Vagina (tissue), 2 donors: ENCODE data around the gene C2orf74. TPM values are rescaled to one million over a fixed set of nuclear protein-coding genes. Genes with fewer than 3 reads are reported as not detected.

ENCODE experiments used
- DNase-seq, 2 donors: peaks; one replicate each; pipeline ENCODE4 v3.0.0-alpha.2; 2017; ENCODE audit errors: extremely low spot score in 2 of 2
- H3K27ac ChIP-seq: fragments of 200-600 bp; sonication (generic); one replicate; pipeline ENCODE4 v1.5.1; 2019
- H3K27me3 ChIP-seq: fragments of 200-600 bp; sonication (generic); one replicate; pipeline ENCODE4 v1.5.1; 2019
- H3K36me3 ChIP-seq, 2 donors: fragments of 200-600 bp; sonication (generic); one replicate each; pipeline ENCODE4 v1.5.1; 2017 to 2019
- H3K4me1 ChIP-seq: fragments of 200-600 bp; sonication (generic); one replicate; pipeline ENCODE4 v1.5.1; 2019
- H3K4me3 ChIP-seq, 2 donors: fragments of 200-600 bp; sonication (generic); 1 replicate in 1 of 2; 2 replicates in 1 of 2; pipeline ENCODE4 v1.5.1; 2016 to 2019
- H3K9me3 ChIP-seq: fragments of 200-600 bp; sonication (generic); one replicate; pipeline ENCODE4 v1.5.1; 2019
- POLR2A ChIP-seq, 2 donors: fragments of 450-650 bp; IDR thresholded peaks; one replicate each; pipeline ENCODE4 v1.6.1; 2017; ENCODE audit warnings: antibody characterized with exemption in 2 of 2, mild to moderate bottlenecking in 2 of 2, moderate library complexity in 2 of 2
- POLR2AphosphoS5 ChIP-seq, 2 donors: sonication (generic); formaldehyde crosslinking; IDR thresholded peaks; one replicate each; pipeline ENCODE4 v1.9.0; 2017; ENCODE audit warnings: antibody characterized with exemption in 2 of 2, mild to moderate bottlenecking in 2 of 2, low read depth in 1 of 2; ENCODE audit not compliant: insufficient read depth in 1 of 2
- intact Hi-C: fragments of 100-400 bp; cut with DNase I; formaldehyde crosslinking; loops from one replicate; pipeline ENCODE4 v1.15.1; 2023
- total RNA-seq: library from RNA; depleted of rRNA; stranded (reverse); fragments of >200 nt; gene quantifications from one replicate; pipeline ENCODE4 v1.2.3, GENCODE V29; 2016
- TF ChIP-seq, protein P1 (sequence below), 3 experiments: fragments of 450-650 bp in 2 of 3; fragments of 200-600 bp in 1 of 3; sonication (generic) in 1 of 3; IDR thresholded peaks; one replicate each; pipeline ENCODE4 v1.5.1; 2017 to 2019; ENCODE audit warnings: antibody characterized with exemption in 3 of 3, mild to moderate bottlenecking in 2 of 3, moderate library complexity in 2 of 3

The C2orf74 gene
- total RNA-seq, 1 donor from 2014 or later: 8.8 TPM

DNA sequence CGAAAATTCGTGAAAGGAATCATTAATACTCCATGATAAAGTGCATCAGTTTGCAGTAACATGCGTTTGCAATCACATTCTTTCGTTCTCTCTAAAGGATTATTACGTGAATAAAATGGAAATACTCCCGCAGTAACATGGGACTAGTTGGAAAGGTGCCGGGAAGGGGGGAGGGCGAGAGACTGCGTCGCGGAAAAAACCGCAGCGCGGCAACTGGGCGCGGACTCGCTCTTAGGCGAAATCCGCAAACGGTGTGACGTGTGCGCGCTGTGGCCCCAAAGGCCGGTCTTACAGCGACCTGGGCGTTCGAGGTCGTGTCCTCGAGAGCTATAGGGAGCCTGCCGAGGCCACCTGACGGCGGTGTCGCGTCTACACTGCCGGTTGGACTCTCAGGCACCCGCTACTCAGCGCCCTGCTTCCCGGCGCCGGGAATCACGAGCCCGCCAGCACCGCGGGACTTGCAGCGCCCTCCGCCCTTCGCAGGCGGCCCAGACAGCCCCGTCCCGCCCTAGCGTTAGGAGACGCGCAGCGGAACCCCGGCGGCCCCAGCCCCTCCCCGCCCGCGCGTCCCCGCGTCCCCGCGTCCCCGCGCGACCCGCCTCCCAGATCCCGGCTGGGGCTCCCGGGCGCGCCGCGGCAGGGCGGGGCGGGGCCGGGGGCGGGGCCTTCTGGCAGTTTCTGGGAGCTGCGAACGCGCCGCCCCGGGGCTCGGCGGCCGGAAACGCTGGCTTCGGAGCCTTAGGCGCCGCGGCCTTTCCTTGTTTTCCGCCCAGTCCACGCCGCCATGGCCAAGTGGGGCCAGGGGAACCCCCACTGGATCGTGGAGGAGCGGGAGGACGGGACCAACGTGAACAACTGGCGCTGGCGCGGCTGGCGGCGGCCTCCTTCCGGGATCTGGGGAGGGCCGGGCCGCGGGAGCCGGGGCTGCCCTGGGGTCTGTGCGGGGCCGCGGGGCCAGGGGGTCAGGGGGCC, 15.1 kb downstream of the C2orf74 start:
- TF ChIP-seq POLR2AphosphoS5 (IDR thresholded peaks at IDR 0.05; ENCODE audit: insufficient read depth in 1 of 2, low read depth in 1 of 2): peak; percentile 57 to 95
- peak in 1 of 2 donors; percentile 79 for TF ChIP-seq POLR2A (IDR thresholded peaks at IDR 0.05)
- TF ChIP-seq, protein P1, sequence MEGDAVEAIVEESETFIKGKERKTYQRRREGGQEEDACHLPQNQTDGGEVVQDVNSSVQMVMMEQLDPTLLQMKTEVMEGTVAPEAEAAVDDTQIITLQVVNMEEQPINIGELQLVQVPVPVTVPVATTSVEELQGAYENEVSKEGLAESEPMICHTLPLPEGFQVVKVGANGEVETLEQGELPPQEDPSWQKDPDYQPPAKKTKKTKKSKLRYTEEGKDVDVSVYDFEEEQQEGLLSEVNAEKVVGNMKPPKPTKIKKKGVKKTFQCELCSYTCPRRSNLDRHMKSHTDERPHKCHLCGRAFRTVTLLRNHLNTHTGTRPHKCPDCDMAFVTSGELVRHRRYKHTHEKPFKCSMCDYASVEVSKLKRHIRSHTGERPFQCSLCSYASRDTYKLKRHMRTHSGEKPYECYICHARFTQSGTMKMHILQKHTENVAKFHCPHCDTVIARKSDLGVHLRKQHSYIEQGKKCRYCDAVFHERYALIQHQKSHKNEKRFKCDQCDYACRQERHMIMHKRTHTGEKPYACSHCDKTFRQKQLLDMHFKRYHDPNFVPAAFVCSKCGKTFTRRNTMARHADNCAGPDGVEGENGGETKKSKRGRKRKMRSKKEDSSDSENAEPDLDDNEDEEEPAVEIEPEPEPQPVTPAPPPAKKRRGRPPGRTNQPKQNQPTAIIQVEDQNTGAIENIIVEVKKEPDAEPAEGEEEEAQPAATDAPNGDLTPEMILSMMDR (IDR thresholded peaks at IDR 0.05): no peak
- H3K4me3 ChIP-seq: peak overlapping the region; percentile 76 to 98
- peaks cover 0 to 17% of the 10 kb centered on the region in 2 donors for H3K36me3 ChIP-seq
- no peaks in the 10 kb centered on the region for H3K9me3 ChIP-seq
- H3K27ac ChIP-seq: peak overlapping the region; percentile 100
- intact Hi-C loops: loop anchor here (10.0 kb wide), 1 partner anchor 292 kb away; the partner anchor contains the start of gene REL
- H3K4me1 ChIP-seq: peaks cover 42% of the 10 kb centered on the region
- peak in 1 of 2 donors; percentile 95 for DNase-seq
- H3K27me3 ChIP-seq: no peaks in the 10 kb centered on the region

DNA sequence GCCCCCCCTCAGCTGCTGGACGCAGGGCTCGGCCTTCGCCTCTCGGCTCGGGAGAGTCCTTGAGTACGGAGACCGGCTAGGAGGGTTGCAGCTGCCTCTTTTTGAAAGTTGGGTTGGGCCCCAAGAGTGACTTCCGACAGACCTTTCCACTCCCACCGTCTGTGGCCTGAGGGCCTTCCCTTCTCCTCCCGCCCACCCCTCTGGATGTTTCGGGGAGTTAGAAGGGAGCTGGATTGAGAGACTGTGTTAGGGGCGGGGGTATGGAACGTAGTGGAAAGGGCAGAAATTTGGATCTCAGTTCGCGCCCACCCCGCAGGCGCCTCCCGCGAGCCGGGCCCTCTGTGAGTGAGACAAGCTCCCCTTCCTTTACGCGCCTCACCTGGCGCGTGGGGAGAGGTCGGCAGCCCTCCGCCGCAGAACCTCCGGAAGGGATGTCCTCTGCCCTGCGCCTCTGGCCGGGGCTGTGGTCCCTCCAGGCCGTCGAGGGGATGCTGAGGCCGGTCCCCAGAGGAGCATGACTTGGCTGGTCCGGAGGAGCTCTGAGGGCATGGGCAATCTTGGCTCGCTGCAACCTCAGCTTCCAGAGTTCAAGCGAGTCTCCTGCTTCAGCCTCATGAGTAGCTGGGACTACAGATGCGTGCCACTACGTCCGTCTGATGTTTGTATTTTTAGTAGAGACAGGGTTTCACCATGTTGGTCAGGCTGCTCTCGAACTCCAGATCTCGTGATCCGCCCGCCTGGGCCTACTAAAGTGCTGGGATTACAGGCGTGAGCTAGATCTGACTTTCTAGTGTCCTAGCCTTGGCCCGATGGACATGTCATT, 15.9 kb downstream of the C2orf74 start:
- TF ChIP-seq, protein P1 (IDR thresholded peaks at IDR 0.05): no peak
- TF ChIP-seq POLR2A (IDR thresholded peaks at IDR 0.05) (no peak), POLR2AphosphoS5 (IDR thresholded peaks at IDR 0.05; ENCODE audit: insufficient read depth in 1 of 2, low read depth in 1 of 2) (no peak)
- intact Hi-C loops: loop anchor here (10.0 kb wide), 1 partner anchor 293 kb away; the partner anchor contains the start of gene REL
- Histone ChIP-seq H3K36me3 (peaks cover 0 to 26% of the 10 kb centered on the region in 2 donors), H3K4me3 (peak overlapping the region; percentile 76 to 98), H3K4me1 (peaks cover 49% of the 10 kb centered on the region), H3K27me3 (no peaks in the 10 kb centered on the region), H3K27ac (peak overlapping the region; percentile 100), H3K9me3 (no peaks in the 10 kb centered on the region)
- DNase-seq: no peak

DNA sequence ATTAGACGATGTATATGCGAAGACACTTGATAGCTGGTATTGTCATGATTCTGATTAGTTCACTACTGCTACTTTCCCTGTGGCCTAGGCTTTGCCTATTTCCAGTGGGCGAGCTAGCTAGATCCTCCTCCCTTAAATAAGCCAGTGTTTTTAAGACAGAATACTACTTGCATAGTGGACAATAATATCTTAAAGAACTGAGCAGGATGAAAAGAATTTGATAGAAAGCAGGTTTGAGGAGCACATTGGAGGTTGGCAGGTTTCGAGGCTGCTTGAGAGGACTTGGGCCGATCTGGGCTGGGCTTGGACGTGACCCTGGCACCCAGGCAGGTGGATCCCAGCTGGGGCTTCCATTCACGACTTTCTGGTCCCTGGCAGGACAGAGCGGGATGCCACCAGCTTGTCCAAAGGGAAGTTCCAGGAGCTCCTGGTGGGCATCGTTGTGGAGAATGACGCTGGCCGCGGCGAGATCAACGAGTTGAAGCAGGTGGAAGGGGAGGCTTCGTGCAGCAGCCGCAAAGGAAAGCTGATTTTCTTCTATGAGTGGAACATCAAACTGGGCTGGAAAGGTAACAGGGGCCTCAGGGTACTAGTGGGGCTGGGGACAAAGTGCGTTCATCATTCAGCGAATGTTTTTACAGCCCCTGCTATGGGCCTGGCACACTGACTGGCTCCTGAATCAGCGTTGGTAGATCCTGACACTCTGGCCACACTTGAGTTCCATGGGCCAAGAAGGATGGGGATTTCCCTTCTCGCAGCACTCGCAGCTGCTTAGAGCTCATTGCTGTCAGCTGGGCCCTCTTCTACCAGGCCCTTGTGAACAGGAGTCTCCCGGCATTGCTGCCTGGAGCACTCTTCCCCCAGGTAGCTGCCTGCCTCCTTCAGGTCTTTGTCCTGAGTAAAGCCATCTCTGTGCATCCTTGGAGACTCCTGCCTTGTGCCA, 16.9 kb downstream of the C2orf74 start:
- Histone ChIP-seq H3K36me3 (peaks cover 0 to 36% of the 10 kb centered on the region in 2 donors), H3K4me1 (peaks cover 49% of the 10 kb centered on the region), H3K4me3 (peak overlapping the region; percentile 76 to 98), H3K9me3 (no peaks in the 10 kb centered on the region), H3K27me3 (no peaks in the 10 kb centered on the region), H3K27ac (peak overlapping the region; percentile 100)
- no peak for TF ChIP-seq POLR2AphosphoS5 (IDR thresholded peaks at IDR 0.05; ENCODE audit: insufficient read depth in 1 of 2, low read depth in 1 of 2)
- intact Hi-C loops: loop anchor here (10.0 kb wide), 1 partner anchor 294 kb away; the partner anchor contains the start of gene REL
- no peak for DNase-seq

DNA sequence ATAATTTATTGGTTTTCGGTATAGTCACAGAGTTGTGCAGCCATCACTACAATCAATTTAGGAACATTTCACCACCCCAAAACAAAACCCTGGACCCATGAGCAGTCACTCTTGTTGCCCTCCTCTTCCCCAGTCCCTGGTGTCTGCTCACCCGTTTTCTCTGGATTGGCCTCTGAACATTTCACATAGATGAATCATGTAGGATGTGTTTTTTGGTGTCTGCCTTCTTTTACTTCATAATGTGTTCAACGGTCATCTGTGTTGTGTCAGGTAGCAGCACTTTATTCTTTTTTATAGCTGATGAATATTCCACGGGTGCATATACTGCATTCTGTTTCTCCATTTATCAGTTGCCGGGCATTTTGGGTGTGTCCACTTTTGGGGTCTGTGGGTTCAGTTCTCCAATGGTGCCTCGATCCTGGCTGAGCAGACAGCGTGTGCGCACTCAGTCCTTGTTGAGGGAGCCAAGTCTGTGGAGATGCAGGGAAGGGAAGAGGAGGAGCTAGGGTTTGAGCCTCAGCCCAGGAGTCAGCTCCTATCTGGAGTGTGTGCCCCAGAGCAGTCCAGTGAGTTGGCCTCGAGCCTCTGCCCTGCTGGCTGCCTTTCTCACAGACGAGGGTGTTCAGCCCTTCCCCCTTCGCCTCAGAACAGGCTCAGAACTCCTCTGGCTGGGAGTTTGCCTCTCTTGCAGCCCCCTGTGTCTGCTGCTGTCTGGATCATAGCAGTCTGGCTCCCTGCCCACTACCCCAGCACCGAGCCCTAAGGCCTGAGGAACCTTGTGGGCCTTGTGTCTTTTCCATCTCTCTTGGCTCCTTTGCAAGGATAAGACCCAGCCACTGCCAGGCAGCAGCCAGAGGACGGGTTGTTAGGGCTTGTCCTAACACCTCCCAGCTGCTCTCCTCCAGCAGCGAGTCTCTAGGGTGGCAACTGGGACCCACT, 18.0 kb downstream of the C2orf74 start:
- Histone ChIP-seq H3K4me3 (peak overlapping the region in 1 of 2 donors; percentile 98), H3K27me3 (no peaks in the 10 kb centered on the region), H3K27ac (peak overlapping the region; percentile 100), H3K4me1 (peaks cover 49% of the 10 kb centered on the region), H3K9me3 (no peaks in the 10 kb centered on the region), H3K36me3 (peaks cover 0 to 47% of the 10 kb centered on the region in 2 donors)
- DNase-seq: no peak
- intact Hi-C loops: loop anchor here (10.0 kb wide), 1 partner anchor 295 kb away; the partner anchor contains the start of gene REL
- TF ChIP-seq POLR2A (IDR thresholded peaks at IDR 0.05): no peak
- TF ChIP-seq POLR2AphosphoS5 (IDR thresholded peaks at IDR 0.05; ENCODE audit: insufficient read depth in 1 of 2, low read depth in 1 of 2): no peak
- TF ChIP-seq, protein P1 (IDR thresholded peaks at IDR 0.05): no peak
